Heart left ventricle (tissue), 16 donors: ENCODE data around the gene LCE5A. TPM values are rescaled to one million over a fixed set of nuclear protein-coding genes. Genes with fewer than 3 reads are reported as not detected.

Experiments used
- ATAC-seq, 4 donors: fragments of 200-7000 bp; cut with Tn5 transposase; one replicate each; pipeline ENCODE4 v1.9.1; 2020 to 2022; ENCODE audit warnings: moderate library complexity in 4 of 4, mild to moderate bottlenecking in 3 of 4, moderate number of reproducible peaks in 1 of 4
- DNase-seq, 5 donors: peaks; one replicate each; pipeline ENCODE4 v3.0.0-alpha.2; 2020
- H3K27ac ChIP-seq, 12 donors: fragments of 200-600 bp; sonication (generic) in 4 of 12; one replicate each; pipeline versions ENCODE4 v1.5.0 to v1.8.0; 2016 to 2022; ENCODE audit warnings: mild to moderate bottlenecking in 2 of 12
- H3K27me3 ChIP-seq, 9 donors: fragments of 200-600 bp; sonication (generic) in 2 of 9; one replicate each; pipeline versions ENCODE4 v1.5.1 to v1.8.0; 2016 to 2022; ENCODE audit warnings: mild to moderate bottlenecking in 3 of 9
- H3K36me3 ChIP-seq, 9 donors: fragments of 200-600 bp; sonication (generic) in 2 of 9; one replicate each; pipeline versions ENCODE4 v1.5.0 to v1.8.0; 2018 to 2022; ENCODE audit warnings: mild to moderate bottlenecking in 2 of 9
- H3K4me1 ChIP-seq, 12 donors: fragments of 200-600 bp; sonication (generic) in 4 of 12; one replicate each; pipeline versions ENCODE4 v1.5.0 to v1.8.0; 2016 to 2022; ENCODE audit warnings: mild to moderate bottlenecking in 3 of 12
- H3K4me3 ChIP-seq, 12 donors: fragments of 200-600 bp; sonication (generic) in 4 of 12; one replicate each; pipeline versions ENCODE4 v1.5.0 to v1.8.0; 2017 to 2022; ENCODE audit warnings: mild to moderate bottlenecking in 9 of 12, moderate library complexity in 4 of 12
- H3K9me3 ChIP-seq, 12 donors: fragments of 200-600 bp; sonication (generic) in 4 of 12; one replicate each; pipeline versions ENCODE4 v1.5.0 to v1.8.0; 2016 to 2022; ENCODE audit warnings: mild to moderate bottlenecking in 1 of 12
- POLR2A ChIP-seq, 2 donors: fragments of 450-650 bp; IDR thresholded peaks; one replicate each; pipeline ENCODE4 v1.6.1; 2017; ENCODE audit warnings: antibody characterized with exemption in 2 of 2, mild to moderate bottlenecking in 2 of 2, moderate library complexity in 2 of 2
- WGBS, 4 donors: extraction: QIAGEN DNeasy Blood & Tissue Kit in 2 of 4; methylation state at CpG; one replicate each; pipeline versions ENCODE4 v1.1.5 to v1.1.7; 2013 to 2018; 5-methylcytosine and 5-hydroxymethylcytosine counted together
- intact Hi-C, 10 donors: fragments of 100-400 bp; cut with DNase I; formaldehyde crosslinking; loops; one replicate each; pipeline versions ENCODE4 v1.11.1 to v1.14.2; 2022
- polyA plus RNA-seq, 2 donors: library from polyadenylated mRNA; stranded (reverse); fragments of 200-250 nt; gene quantifications; one replicate each; pipeline ENCODE4 v1.2.3, GENCODE V29; 2013
- total RNA-seq, 9 donors: library from RNA; depleted of rRNA in 2 of 9; stranded (reverse); fragments of >200 nt in 2 of 9; fragmentation: NEBNext Ultra II Directional in 3 of 9; extraction: Animal tissue kit (Norgen Biotek cat#: 25700) in 3 of 9; gene quantifications; one replicate each; pipeline versions ENCODE4 v1.1.0 to v1.2.4, GENCODE V29; 2016 to 2023
- TF ChIP-seq, protein P1 (sequence below), 12 donors: fragments of 200-600 bp; sonication (generic) in 4 of 12; IDR thresholded peaks; one replicate each; pipeline versions ENCODE4 v1.5.0 to v1.8.0; 2018 to 2022; ENCODE audit warnings: antibody characterized with exemption in 12 of 12, mild to moderate bottlenecking in 5 of 12
- donor health status: ischemic (EF 13 %, LVEDD 7.1; RV severe dilation, severe dysfunction).
- donor health status: healthy with polysubstance abuse.
- donor health status: DM: no; HTN: yes; CAD: no.
- donor health status: DM: no; HTN: no; CAD: no.
- donor health status: ischemic (EF 25% LVEDD 6.9; RV normal size, moderate dysfunction).
- donor health status: ischemic (EF 25% LVEDD 5.7; RV mildly dilated, moderate dysfunction).
- donor health status: healthy.
- donor health status: DM: yes; HTN: yes; CAD: no.
- donor health status: ischemic (EF 35%, LVEDD 5.7; RV mildly dilated, moderate dysfunction).
- donor health status: nonischemic (EF 11% LVEDD 7.7; RV severe dilation, severe dysfunction).
- donor health status: DM: yes; HTN: yes; CAD: no.
- donor health status: PGD.
- donor health status: ischemic (EF 29% LVEDD 5.4; RV normal size, mild dysfunction).
- donor health status: nonischemic (EF 23%, LVEDD 6.1; RV moderate dilation, normal function).

Gene LCE5A
- total and polyA plus RNA-seq, 11 donors: not detected

DNA sequence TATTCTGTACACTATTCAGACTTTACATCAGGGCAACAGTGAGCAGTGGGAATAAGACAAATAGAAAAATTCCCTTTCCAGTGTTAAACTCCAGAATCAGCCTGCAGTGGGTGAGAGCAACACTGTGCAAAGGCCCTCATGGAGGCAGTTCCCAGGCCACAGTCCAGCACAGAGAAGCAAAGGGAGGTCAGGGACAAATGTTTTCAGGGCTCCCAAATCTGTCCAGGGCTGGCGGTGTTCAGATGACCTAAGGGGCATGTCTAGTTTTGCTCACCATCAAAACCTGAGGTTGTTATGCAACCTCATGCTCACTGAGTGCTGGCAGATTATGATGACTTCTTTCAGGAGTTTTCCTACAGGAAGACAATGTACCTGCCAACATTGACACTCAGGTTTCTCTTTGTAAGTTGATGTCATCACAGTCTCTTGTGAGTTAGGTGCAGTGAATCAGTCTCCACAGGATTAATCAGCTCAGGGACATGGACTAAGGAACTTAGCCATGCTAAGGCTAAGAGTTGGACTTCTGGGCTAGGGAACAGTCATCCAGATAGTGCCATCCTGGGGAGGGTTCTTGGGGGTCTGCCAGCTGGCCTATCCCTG lies 3.6 kb upstream of the LCE5A start:
- ATAC-seq (no peak), DNase-seq (no peak)
- Histone ChIP-seq H3K9me3 (no peaks in the 10 kb centered on the region), H3K36me3 (no peaks in the 10 kb centered on the region), H3K27ac (no peak overlapping the region), H3K4me3 (no peak overlapping the region), H3K4me1 (no peaks in the 10 kb centered on the region), H3K27me3 (peaks cover 0 to 42% (median 10%) of the 10 kb centered on the region in 9 donors)
- WGBS, 4 donors: 78 to 88% (median 81%) methylated on average over 1 of the region's 1 CpG
- TF ChIP-seq POLR2A (IDR thresholded peaks at IDR 0.05): no peak
- TF ChIP-seq, protein P1, sequence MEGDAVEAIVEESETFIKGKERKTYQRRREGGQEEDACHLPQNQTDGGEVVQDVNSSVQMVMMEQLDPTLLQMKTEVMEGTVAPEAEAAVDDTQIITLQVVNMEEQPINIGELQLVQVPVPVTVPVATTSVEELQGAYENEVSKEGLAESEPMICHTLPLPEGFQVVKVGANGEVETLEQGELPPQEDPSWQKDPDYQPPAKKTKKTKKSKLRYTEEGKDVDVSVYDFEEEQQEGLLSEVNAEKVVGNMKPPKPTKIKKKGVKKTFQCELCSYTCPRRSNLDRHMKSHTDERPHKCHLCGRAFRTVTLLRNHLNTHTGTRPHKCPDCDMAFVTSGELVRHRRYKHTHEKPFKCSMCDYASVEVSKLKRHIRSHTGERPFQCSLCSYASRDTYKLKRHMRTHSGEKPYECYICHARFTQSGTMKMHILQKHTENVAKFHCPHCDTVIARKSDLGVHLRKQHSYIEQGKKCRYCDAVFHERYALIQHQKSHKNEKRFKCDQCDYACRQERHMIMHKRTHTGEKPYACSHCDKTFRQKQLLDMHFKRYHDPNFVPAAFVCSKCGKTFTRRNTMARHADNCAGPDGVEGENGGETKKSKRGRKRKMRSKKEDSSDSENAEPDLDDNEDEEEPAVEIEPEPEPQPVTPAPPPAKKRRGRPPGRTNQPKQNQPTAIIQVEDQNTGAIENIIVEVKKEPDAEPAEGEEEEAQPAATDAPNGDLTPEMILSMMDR (IDR thresholded peaks at IDR 0.05): no peak
- intact Hi-C loops: no loop called here

DNA sequence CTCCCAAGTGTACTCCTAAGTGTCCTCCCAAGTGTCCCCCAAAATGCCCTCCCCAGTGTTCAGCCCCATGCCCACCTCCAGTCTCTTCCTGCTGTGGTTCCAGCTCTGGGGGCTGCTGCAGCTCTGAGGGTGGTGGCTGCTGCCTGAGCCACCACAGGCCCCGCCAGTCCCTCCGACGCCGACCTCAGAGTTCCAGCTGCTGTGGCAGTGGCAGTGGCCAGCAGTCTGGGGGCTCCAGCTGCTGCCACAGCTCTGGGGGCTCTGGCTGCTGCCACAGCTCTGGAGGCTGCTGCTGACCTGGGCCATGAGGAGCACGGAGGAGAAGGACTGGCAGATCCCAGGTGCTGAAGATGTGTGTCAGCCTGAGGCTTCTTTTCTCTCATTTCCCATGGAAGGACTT lies 993 bp downstream of the LCE5A start:
- Histone ChIP-seq H3K27me3 (peaks cover 9 to 68% (median 35%) of the 10 kb centered on the region in 9 donors), H3K27ac (no peak overlapping the region), H3K9me3 (no peaks in the 10 kb centered on the region), H3K4me3 (no peak overlapping the region), H3K4me1 (peaks cover 0 to 10% (median 4%) of the 10 kb centered on the region in 12 donors), H3K36me3 (no peaks in the 10 kb centered on the region)
- TF ChIP-seq, protein P1 (IDR thresholded peaks at IDR 0.05): no peak
- no peak for TF ChIP-seq POLR2A (IDR thresholded peaks at IDR 0.05)
- ATAC-seq (no peak), DNase-seq (no peak)
- WGBS, 4 donors: 71 to 87% (median 77%) methylated on average over 5 of the region's 5 CpGs
- intact Hi-C loops: no loop called here

DNA sequence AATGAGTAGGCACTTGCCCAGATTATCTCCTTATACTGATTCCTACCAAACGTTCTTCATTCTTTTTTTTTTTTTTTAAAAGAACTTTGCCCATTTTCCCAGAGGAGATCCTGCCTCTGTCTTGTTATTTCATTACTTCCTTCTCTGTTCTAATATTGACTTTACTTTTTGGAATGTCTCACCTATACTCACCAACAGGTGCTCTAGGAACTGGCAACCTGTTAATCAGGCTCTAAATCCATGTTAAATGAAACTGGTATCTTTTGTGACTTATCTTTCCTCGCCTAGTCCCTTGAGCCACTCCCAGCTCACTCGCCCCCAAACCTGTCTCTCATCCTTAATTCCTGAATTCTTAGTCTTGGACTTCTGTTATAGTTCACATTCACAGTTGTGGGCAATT lies 2.5 kb downstream of the LCE5A start:
- H3K9me3 ChIP-seq: no peaks in the 10 kb centered on the region
- peaks cover 9 to 71% (median 35%) of the 10 kb centered on the region in 9 donors for H3K27me3 ChIP-seq
- no peak overlapping the region for H3K4me3 ChIP-seq
- no peak overlapping the region for H3K27ac ChIP-seq
- ATAC-seq (no peak), DNase-seq (no peak)
- H3K36me3 ChIP-seq: no peaks in the 10 kb centered on the region
- 46 to 62% (median 52%) methylated on average over 3 of the region's 3 CpGs for whole genome bisulfite sequencing, 4 donors
- intact Hi-C loops: no loop called here
- TF ChIP-seq, protein P1 (IDR thresholded peaks at IDR 0.05): no peak
- H3K4me1 ChIP-seq: peaks cover 0 to 10% (median 4%) of the 10 kb centered on the region in 12 donors

DNA sequence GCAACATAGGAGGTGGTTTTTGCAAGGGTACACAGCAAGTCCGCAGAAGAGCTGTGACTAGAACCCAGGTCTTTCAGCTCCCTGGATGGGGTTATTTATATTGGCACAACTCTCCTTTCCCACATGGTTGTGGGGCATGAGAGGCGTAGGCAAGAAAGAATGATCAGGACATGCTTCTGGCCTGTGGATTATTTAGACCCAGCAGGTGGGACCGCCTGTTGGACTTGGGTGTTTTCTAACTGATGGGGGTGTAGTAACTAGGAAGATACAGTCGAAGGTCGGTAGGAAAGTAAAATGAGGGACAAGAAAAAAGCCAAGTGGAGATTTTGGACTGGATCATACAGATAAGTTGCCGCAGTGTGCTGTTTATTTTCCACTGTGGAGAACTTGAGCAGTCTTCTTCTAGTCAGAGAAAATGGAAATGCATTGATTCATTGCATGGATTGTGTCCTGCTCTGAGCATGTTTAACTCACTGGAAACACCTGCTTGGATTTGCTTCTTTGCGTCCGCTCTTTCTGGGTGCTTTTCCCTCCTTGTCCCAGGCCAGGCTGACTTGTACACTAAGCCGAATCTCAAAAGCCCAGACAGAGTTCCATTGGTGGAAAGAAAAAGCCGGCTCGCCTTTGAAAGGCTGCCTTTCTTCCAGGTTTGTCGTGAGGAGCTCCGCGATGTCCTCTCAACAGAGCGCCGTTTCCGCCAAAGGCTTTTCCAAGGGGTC lies 4.3 kb downstream of the LCE5A start:
- Histone ChIP-seq H3K27ac (no peak overlapping the region), H3K4me1 (peaks cover 0 to 10% (median 4%) of the 10 kb centered on the region in 12 donors), H3K27me3 (peaks cover 9 to 75% (median 35%) of the 10 kb centered on the region in 9 donors), H3K4me3 (peak overlapping the region in 10 of 12 donors; percentile 16 to 46 (median 24)), H3K9me3 (no peaks in the 10 kb centered on the region), H3K36me3 (no peaks in the 10 kb centered on the region)
- intact Hi-C loops: loop anchor here in 1 of 10 donors (5.0 kb wide), 1 partner anchor 203 kb away; no protein-coding TSS in a partner anchor
- DNase-seq (no peak), ATAC-seq (no peak)
- TF ChIP-seq, protein P1 (IDR thresholded peaks at IDR 0.05): no peak
- no peak for TF ChIP-seq POLR2A (IDR thresholded peaks at IDR 0.05)
- 30 to 36% (median 35%) methylated on average over 17 of the region's 17 CpGs for WGBS, 4 donors
